IPS-11a (cell line): ENCODE data around the gene RASL10B.

Experiments used
- H3K4me3 ChIP-seq: one replicate; pipeline ENCODE4 v1.5.1; 2013; ENCODE audit warnings: low read depth, low read length, control low read depth

The RASL10B gene

GRCh38 chr17:35763767-35764122 lies 32.3 kb downstream of the RASL10B start:
- no peak overlapping the region for H3K4me3 ChIP-seq

- peak overlapping the region; percentile 51 for H3K4me3 ChIP-seq
Measured at GRCh38 chr17:35764123-35764991, 32.9 kb downstream of the RASL10B start.

- H3K4me3 ChIP-seq, result no peak overlapping the region
Measured at GRCh38 chr17:35765086-35765710, 33.8 kb downstream of the RASL10B start.

GRCh38 chr17:35765756-35766488 lies 34.5 kb downstream of the RASL10B start:
- H3K4me3 ChIP-seq, result no peak overlapping the region

- no peak overlapping the region for H3K4me3 ChIP-seq
Measured at GRCh38 chr17:35766489-35766877, 35.0 kb downstream of the RASL10B start.

GRCh38 chr17:35766903-35767510 lies 35.6 kb downstream of the RASL10B start:
- no peak overlapping the region for H3K4me3 ChIP-seq

- H3K4me3 ChIP-seq, result no peak overlapping the region
Measured at GRCh38 chr17:35768797-35769196, 37.4 kb downstream of the RASL10B start.

GRCh38 chr17:35769895-35770486 lies 38.6 kb downstream of the RASL10B start:
- H3K4me3 ChIP-seq, result no peak overlapping the region

- no peak overlapping the region for H3K4me3 ChIP-seq
Measured at GRCh38 chr17:35773129-35773528, 41.7 kb downstream of the RASL10B start.

- no peak overlapping the region for H3K4me3 ChIP-seq
Measured at GRCh38 chr17:35773679-35774425, 42.4 kb downstream of the RASL10B start.

- H3K4me3 ChIP-seq, result no peak overlapping the region
Measured at GRCh38 chr17:35774499-35774898, 43.1 kb downstream of the RASL10B start.

- H3K4me3 ChIP-seq, result no peak overlapping the region
Measured at GRCh38 chr17:35775039-35775438, 43.6 kb downstream of the RASL10B start.

- H3K4me3 ChIP-seq, result no peak overlapping the region
Measured at GRCh38 chr17:35775583-35775982, 44.1 kb downstream of the RASL10B start.

GRCh38 chr17:35778641-35779196 lies 47.3 kb downstream of the RASL10B start:
- H3K4me3 ChIP-seq, result no peak overlapping the region

GRCh38 chr17:35780950-35781349 lies 49.5 kb downstream of the RASL10B start:
- no peak overlapping the region for H3K4me3 ChIP-seq

GRCh38 chr17:35784895-35785294 lies 53.5 kb downstream of the RASL10B start:
- no peak overlapping the region for H3K4me3 ChIP-seq

GRCh38 chr17:35786941-35787432 lies 55.5 kb downstream of the RASL10B start:
- no peak overlapping the region for H3K4me3 ChIP-seq

GRCh38 chr17:35788477-35789368 lies 57.3 kb downstream of the RASL10B start:
- H3K4me3 ChIP-seq, result no peak overlapping the region

GRCh38 chr17:35790841-35791240 lies 59.4 kb downstream of the RASL10B start:
- no peak overlapping the region for H3K4me3 ChIP-seq
